C4-2B (cell line): Measurements from ENCODE around the gene CTNNA3.
A peak's percentile ranks its signal among the peaks of the same experiment; 100 is the strongest.

ENCODE experiments used
- H3K27ac ChIP-seq: fragments of 450-650 bp; 2 replicates; pipeline ENCODE4 v1.5.1; 2017
- CTCF ChIP-seq: fragments of 450-650 bp; conservative IDR thresholded peaks from 2 replicates; pipeline ENCODE4 v1.5.1; 2017; ENCODE audit warnings: mild to moderate bottlenecking
- ZFX ChIP-seq: fragments of 450-650 bp; IDR thresholded peaks from 2 replicates; pipeline ENCODE4 v1.6.1; 2017

Gene CTNNA3

GRCh38 chr10:66927251-66927935, 768.6 kb downstream of the CTNNA3 start:
- H3K27ac ChIP-seq: no peak overlapping the region
- no peak for TF ChIP-seq ZFX
- no peak for TF ChIP-seq CTCF

- TF ChIP-seq ZFX (no peak), CTCF (no peak)
- H3K27ac ChIP-seq: no peak overlapping the region
Observed at GRCh38 chr10:66926841-66927240, 769.2 kb downstream of the CTNNA3 start.

- TF ChIP-seq ZFX (no peak), CTCF (peak; percentile 82)
- no peak within 1 kb of the TSS for H3K27ac ChIP-seq
Observed at GRCh38 chr10:66925896-66926715, 769.9 kb downstream of the CTNNA3 start, which contains the start of gene LRRTM3. LRRTM3 (plus strand) TSS chr10:66926036.

GRCh38 chr10:66925373-66925772, 770.6 kb downstream of the CTNNA3 start:
- no peak overlapping the region for H3K27ac ChIP-seq

GRCh38 chr10:66924674-66925345, 771.2 kb downstream of the CTNNA3 start:
- TF ChIP-seq CTCF (no peak), ZFX (no peak)
- no peak overlapping the region for H3K27ac ChIP-seq

More at GRCh38 chr10:66925373-66925772, 770.6 kb downstream of the CTNNA3 start:
- TF ChIP-seq ZFX (no peak), CTCF (no peak)

- TF ChIP-seq ZFX (no peak), CTCF (no peak)
- H3K27ac ChIP-seq: no peak overlapping the region
Observed at GRCh38 chr10:66919248-66919647, 776.7 kb downstream of the CTNNA3 start.

- TF ChIP-seq ZFX (no peak), CTCF (no peak; the same call in 1 of the 2 replicates)
- H3K27ac ChIP-seq: no peak overlapping the region
Observed at GRCh38 chr10:66917104-66917503, 778.9 kb downstream of the CTNNA3 start.
